D721Med (cell line): ENCODE data around the gene BEST1.
A peak's percentile ranks its signal among the peaks of the same experiment; 100 is the strongest.

ENCODE experiments used
- DNase-seq: peaks from one replicate; pipeline ENCODE4 v3.0.0; 2011; ENCODE audit warnings: low spot score; ENCODE audit not compliant: insufficient read length
- FAIRE-seq: peaks from 2 replicates; lab custom pipeline; 2011; peaks lifted over from hg19 to GRCh38; lab: Jason Lieb, UNC
- TF ChIP-seq, protein P1 (sequence below): IDR thresholded peaks from 2 replicates; pipeline ENCODE4 v1.5.1; 2012; ENCODE audit warnings: mild to moderate bottlenecking, control low read depth; ENCODE audit not compliant: insufficient read depth; ENCODE audit errors: missing control alignments

Gene BEST1

DNA sequence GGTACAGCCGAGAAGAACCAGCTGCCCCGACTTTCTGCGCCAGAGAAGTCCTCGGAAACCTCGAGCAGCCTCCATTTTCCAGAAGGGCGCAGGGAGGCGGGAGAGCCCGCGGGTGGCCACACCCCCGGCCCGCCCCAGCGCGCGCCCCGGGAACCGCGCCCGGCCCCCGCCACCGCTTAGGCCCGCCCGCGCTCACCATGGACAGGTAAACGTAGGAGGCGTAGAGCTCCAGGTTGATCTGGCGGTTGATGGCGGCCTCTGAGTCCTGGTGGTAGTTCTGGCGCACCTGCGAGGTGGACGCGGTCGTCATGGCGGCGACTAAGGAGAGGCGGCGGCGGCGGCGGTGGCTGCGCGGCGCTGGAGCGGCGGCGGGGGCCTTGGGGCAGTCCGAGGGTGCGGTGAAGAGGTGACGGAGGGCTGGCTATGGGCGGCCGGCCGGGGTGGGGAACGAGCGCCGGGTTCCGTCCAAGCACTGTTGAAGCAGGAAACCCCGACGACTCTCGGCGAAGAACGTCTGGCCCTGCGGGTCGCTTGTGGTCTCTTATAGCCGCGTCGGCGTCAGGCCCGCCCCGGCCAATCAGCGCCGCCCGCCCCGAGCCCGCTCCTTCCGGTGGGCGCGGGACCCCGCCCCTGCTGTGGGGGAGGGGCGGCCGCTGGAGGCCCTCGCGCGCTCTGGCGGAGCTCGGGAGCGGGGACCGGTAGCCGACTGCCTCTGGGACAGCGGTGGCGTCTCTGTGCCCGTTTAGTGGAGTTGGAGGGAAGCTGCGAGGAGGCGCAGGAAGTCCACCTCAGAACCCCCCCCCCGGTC, 17.2 kb downstream of the BEST1 start, which contains the start of gene FTH1:
Gene FTH1 (minus strand): TSS at position 519 of the 808 bp plus-strand sequence. CDS start 209 bp downstream, at position 310.
- no peak for FAIRE-seq
- TF ChIP-seq, protein P1, sequence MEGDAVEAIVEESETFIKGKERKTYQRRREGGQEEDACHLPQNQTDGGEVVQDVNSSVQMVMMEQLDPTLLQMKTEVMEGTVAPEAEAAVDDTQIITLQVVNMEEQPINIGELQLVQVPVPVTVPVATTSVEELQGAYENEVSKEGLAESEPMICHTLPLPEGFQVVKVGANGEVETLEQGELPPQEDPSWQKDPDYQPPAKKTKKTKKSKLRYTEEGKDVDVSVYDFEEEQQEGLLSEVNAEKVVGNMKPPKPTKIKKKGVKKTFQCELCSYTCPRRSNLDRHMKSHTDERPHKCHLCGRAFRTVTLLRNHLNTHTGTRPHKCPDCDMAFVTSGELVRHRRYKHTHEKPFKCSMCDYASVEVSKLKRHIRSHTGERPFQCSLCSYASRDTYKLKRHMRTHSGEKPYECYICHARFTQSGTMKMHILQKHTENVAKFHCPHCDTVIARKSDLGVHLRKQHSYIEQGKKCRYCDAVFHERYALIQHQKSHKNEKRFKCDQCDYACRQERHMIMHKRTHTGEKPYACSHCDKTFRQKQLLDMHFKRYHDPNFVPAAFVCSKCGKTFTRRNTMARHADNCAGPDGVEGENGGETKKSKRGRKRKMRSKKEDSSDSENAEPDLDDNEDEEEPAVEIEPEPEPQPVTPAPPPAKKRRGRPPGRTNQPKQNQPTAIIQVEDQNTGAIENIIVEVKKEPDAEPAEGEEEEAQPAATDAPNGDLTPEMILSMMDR: no peak
- peak; percentile 83 for DNase-seq

DNA sequence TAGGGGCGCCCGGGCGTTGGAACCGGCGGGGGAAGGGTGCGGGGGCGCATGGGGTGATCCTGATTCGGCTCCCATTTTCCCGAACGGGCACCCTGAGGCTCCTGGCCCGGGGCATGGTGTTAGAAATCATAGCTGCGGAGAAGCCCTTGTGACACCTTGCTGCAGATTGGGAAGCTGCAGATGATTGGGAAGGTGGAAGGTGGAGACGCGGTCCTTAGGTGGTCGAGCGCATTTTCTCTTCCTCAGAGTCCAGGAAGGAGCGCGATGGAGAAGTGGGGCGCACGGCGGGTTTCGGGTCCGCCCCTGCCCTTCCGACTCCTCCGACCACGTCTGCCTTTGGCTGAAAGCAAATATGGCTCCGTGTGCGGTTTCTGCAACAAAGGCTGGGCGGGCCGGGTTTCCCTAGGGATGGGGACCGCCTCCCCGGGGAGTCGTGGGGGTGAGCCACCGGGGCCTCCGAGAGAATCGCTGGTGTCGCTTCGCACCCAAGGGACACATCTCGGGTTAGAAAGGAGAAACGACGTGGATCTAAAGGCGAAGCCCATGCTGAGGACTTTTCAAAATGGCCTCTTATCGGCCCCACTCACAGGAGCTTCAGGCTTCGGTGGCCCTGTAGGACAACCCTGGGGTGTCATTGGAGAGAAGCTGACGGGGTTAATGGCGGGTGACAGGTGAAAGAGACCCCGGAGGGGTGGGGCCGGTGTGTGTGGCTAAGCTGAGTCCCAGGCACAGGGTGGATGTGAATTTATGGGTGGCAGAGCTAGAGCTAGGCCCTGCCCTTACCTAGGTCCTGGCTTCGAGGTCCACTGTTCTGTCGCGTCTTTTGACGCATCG, 18.0 kb downstream of the BEST1 start:
- FAIRE-seq (no peak), DNase-seq (no peak)
- TF ChIP-seq, protein P1: no peak

DNA sequence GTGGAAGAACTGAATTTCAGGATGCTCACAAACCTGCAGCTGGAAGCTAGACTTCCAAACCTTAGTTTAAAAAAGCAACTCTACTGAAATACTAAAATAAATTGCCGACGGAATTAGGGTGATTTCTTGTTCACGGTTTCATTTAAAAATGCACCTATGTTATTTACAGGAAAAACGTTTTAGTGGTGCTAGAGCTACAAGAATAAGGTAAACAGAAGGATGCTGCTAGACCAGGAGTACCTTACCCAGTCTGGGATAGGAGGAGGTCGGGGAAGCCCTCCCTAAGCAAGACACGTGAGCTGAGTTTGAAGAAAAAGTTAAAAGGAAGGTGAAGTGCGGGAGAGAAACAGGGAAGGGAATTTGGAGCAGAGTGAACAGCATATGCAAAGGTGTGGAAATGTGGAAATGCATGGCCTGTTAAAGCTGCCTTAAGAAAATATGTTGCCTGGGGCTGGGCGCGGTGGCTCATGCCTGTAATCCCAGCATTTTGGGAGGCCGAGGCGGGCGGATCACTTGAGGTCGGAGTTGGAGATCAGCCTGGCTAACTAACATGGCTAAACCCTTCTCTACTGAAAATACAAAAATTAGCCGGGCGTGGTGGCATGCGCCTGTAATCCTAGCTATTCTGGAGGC, 18.7 kb downstream of the BEST1 start:
- TF ChIP-seq, protein P1: no peak
- FAIRE-seq (no peak), DNase-seq (no peak)

DNA sequence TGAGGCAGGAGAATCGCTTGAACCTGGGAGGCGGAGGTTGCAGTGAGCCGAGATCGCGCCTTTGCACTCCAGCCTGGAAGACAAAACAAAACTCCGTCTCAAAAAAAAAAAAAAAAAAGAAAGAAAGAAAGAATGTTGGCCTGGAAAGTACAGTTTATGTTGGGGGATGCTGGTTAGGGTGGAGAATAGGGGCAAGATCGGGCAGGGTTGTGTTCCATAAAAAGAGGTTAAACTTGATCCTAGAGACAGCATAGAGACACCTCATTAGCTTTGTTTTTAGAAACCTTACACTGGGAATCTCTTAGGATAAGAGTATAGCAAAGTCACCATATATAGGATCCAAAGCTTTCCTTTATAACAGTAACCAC, 19.2 kb downstream of the BEST1 start:
- no peak for FAIRE-seq
- no peak for DNase-seq
- TF ChIP-seq, protein P1: no peak

DNA sequence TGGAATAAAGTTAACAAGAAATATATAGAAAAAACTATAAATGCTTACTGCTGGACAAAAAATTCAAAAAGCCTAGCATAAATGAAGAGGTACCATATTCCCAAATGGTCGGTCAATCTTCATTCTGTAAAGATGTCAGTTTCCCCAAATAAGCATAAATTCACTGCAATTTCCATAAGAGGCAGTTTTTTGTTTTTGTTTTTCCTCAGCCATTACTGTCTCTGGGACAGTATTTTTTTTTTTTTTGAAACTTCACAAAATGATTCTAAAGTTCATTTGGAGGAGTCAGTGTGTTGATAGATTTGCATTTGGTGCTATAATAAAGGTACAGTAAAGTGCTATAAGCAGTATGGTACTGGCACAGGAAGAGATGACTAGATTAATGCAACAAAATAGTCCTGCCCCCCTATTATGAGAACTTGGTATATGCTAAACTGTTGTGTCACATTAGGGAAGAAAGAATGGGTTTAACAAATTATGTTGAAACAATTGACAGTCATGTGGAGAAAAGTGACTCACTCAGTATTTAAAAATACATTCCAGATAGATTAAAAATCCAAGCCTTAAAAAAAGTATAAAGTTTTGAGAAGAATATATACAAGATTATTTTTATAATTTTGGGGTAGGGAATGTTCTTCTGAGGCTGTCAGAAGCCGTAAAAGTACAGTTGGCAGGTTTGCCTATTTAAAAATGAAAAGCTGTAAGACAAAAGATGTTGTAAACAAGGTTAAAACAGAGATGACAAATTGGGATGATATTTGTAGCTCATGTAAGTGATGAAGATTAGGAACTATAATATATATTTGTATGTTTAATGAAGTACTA, 19.9 kb downstream of the BEST1 start:
- TF ChIP-seq, protein P1: no peak
- no peak for FAIRE-seq
- DNase-seq: no peak
